ENCODE data around the gene FAM118A.
"Not testable (repeated sequence)": the region's sequence is repeated elsewhere in the genome, so short reads cannot be mapped to it uniquely, and the experiment has no call there.

FAM118A gene

DNA sequence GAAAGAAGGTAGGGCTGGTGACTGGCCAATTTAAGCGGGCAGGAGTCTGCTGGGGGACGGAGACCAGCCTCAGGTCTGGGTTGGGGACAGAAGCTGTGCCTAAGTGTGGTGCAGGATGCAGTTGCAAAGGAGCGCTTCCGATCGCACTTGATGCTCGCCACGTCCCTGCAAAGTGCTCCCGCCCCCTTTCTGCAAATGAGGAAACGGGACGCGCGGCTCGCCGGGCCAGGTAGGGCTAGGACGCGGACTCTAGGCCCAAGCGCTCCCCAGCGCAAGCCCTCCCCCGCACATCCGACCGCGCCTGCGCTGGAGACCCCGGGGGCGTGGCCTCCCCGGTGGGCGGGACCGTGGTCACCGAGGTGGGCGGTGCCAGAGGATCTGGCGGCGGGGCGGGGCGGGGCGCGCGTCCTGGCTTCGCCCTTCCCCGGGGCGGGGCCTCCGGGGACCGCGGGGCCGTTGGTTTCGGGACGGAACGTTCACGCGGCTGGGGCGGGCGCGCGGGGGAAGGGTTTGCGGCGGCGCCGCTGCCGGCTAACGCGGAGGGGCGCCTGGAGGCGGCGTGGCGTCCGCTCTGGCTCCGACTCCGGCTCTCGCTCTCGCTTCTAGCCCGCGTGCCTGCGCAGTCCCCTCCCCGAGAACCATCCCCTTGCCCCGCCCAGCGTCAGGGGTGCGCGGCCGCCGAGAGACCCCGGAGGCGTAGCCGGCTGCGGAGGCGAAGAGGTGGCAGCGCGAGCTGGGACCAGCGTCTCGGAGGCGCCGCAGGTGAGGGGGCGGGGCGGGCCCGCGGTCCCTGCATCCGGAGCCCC lies at the start of gene FAM118A:
FAM118A (plus strand) TSS at position 513 of the 806 bp plus-strand sequence. CDS start 12,446 bp downstream, outside the sequence.
- DNase-seq, result peak; percentile 89

DNA sequence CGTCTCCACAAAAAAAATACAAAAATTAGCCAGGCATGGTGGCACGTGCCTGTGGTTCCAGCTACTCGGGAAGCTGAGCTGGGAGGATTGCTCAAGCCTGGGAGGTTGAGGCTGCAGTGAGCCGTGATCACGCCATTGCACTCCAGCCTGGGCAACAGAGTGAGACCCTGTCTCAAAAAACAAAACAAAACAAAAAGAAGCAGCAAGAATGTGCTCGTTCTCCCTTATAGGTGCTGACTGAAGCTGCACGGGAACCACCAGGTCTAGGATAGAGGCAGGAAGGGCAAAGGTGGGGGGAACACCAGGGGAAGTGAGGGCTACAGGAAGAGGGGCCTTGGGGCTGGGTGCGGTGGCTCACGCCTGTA lies 49.4 kb upstream of the FAM118A start:
- DNase-seq, result not testable (repeated sequence)

DNA sequence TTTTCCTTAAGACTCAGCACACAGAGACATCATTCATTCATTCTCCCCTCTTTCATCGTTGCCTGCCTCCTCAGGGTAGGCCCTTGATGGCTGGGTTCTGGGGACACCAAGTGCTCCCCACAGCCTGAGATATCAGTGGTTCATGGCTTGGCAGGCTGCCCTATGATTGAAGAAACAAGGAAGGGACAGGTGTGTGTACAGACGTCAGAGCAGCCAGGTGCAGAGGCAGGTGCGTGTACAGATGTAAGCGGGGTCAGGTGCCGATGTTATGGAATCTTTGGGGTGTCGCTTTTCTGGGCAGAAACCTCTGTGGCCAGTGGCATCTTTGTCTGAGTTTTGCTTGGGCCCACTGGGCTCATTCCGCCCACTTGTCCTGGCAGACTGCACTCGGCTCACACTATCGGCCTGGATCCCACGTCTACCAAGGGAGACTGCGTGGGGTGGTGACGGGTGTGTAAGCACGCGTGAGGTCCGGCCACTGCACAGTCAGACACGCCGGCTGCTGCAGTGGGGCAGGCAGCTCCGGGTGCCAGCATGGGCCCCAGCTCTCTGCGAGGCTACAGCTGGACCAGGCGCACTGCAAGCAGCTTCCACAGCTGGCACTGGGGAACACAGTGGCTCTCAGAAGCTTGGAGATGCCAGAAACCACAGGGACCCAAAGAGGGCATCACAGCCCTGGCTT lies 48.2 kb upstream of the FAM118A start:
- no peak for DNase-seq

GRCh38 chr22:45262195-45262930 lies 47.4 kb upstream of the FAM118A start:
- peak; percentile 21 for DNase-seq

- no peak for DNase-seq
Measured at GRCh38 chr22:45262931-45263462, 46.7 kb upstream of the FAM118A start.

DNA sequence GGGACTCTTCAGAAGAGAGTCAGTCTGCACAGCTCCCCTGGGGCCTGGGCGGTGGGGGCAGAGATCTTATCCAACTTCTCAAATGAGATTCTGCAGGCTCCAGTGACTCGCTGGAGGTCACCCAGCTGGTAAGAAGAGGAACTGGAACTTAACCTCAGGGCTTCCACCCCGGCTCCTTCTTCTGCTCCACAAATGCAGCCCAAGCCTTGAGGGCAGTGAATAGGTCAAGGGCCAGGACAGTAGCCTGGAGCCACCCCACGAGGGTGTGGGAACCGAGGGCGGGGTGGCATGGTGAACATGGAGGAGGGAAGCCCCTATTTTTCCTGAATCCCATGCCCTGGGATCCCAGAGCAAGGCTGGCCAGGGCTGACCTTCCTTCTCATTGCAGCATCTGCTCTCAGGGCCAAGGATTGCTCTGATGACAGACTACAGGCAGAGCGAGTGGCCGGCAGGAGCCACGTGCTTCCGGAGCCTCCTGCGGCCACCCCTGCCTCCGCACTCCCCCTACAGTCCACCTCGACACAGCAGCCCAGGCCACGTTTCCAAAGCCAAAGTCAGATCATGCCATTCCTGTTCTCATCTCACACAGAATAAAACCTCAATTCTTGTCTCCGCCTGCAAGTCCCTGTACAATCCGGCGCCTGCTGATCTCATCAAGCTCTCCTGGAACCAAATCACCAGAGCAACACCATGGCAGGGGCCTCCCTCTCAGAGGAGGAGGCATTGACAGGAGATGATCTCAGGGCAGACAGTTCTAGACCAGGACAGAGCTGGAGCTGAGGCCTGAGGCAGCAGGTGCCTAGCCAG lies 46.1 kb upstream of the FAM118A start:
- DNase-seq, result peak; percentile 96

- peak; percentile 36 for DNase-seq
Measured at GRCh38 chr22:45265535-45265934, 44.2 kb upstream of the FAM118A start.

GRCh38 chr22:45268167-45268957 lies 41.4 kb upstream of the FAM118A start:
- no peak for DNase-seq

- DNase-seq, result no peak
Measured at GRCh38 chr22:45268958-45269844, 40.5 kb upstream of the FAM118A start.

- no peak for DNase-seq
Measured at GRCh38 chr22:45270095-45271020, 39.4 kb upstream of the FAM118A start.

GRCh38 chr22:45271667-45272201 lies 38.0 kb upstream of the FAM118A start:
- DNase-seq, result no peak

GRCh38 chr22:45272498-45272897 lies 37.2 kb upstream of the FAM118A start:
- no peak for DNase-seq

DNA sequence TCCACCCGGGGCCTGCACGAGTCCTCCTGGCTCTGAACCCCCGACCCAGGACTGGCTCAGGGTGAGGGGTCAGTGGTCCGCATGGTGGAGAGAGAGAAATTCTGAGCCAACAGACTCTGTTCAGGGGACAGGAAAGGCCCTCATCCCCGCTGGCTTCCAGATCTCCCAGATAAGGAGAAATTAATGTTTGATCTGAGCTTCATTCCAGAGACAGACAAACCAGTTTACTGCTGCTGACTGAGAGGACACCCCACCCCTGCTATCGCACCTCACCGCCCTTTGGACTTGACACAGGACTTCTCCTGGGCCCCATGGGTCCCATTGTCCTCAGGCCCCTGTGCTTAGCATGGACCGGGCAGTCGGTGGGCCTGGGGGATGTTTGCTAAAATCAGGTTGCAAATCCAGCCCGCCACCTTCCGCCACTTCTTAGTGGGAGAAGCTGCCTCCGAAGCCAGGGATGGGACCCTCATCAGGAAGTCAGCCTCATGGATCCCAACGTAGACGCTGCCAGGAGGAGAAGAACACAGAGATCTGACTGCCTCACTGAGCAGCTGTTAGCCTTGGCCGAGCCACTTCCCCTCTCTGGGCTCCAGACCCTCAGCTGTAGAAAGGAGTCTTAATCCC lies 36.2 kb upstream of the FAM118A start:
- no peak for DNase-seq

GRCh38 chr22:45276507-45277105 lies 33.1 kb upstream of the FAM118A start:
- DNase-seq, result no peak

- DNase-seq, result not testable (repeated sequence)
Measured at GRCh38 chr22:45277720-45278119, 32.0 kb upstream of the FAM118A start.

DNA sequence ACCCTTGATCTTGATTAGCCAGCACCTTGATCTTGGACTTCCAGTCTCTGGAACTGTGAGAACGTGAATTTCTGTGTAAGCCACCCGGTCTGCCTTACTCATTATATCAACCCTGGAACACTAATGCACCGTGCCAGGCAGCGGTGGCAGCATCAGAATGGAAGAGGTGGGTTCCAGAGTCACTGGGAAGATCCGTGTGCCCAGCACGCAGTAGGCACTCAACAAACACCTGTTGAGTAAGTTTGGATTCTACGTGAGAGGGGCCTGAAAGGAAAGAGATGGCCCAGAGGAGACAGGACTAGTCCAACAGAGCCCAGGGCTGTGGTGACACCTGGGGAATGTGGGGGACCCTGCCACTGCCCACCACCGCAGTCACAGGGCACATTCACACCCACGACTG lies 31.6 kb upstream of the FAM118A start:
- DNase-seq, result no peak

DNA sequence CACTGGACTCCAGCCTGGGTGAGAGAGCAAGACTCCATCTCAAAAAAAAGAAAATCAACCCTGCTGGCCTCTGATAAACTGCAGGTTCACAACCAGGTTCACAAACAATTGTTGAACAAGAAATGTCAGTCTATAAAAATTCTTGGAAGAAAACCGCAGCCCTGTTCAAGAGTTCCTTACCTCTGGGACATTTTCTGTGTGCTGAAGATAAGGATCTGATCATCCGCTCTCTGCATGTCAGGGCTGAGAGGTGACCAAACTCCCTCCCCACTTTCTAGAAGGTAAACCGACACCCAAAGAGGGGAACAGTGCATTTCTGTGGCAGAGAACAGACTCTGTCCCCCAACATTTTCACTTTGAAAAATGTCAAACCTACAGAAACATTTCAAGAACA lies 29.1 kb upstream of the FAM118A start:
- no peak for DNase-seq

DNA sequence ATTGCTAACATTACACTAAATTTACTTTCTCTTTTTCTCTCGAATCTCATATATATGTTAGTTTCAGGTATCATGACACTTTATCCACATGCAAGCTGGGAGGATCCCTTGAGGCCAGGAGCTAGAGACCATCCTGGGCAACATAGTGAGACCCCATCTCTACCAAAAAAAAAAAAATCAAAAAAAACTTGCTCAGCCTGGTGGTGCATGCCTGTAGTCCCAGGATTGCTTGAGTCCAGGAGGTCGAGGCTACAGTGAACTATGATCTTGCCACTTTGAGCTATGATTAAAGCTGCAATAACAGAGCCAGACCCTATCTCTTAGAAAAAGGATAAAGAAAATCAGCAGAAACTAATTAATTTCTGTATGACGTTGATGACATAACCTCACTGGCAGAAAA lies 28.7 kb upstream of the FAM118A start:
- no peak for DNase-seq
